ENCODE measurements around the gene SCNM1. TPM values are rescaled to one million over a fixed set of nuclear protein-coding genes. Genes with fewer than 3 reads are reported as not detected.

The SCNM1 gene
- polyA plus RNA-seq, 1 donor (not counting 4 experiments of a cell fraction or from before 2014, with no cell fraction given): 26.2 TPM

DNA sequence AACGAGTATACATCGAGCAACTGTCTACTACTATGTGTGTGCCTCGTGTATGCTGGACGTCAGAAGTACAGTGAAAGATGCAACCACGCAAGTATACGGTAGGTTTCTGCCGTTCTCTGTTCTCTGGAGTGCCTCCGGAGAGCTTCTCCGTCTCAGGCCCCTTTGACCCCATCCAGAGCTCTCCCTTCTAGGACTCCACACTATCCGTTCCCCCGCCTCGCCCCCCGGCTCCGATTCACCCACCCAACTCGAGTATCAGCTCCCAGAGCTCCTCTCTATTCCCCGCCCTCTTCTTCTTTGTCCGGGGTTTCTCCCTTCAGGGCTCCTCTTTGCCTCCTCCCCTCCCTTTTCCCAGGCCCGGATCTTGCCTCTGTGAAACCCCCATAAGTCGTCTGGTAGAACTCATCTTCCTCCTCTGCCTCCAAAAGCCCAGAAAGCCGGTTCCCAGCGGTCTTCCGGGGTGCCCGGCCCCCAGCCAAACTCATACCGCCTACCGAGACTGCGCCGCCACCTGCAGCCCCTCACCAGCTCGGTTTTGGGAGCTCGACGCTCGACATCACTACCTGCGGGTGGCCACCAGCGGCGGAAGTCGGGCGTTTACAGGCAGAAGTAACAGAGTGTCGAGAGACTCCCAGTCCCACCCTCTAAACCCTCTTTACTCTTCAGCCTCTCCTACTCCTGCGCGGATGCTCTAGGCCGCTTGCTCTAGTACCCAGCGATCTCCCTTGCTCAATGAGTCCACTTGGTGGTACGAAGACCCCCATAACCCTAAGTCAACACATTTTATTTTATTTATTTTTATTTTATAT lies 23.9 kb downstream of the SCNM1 start, which contains the start of gene VPS72:
Gene VPS72, minus strand, starts transcription at position 561 of the 809 bp plus-strand sequence. Its CDS starts 76 bp downstream, at position 485.
- H3K9ac ChIP-seq (ENCODE audit: control insufficient read depth, extremely low read depth, insufficient read depth, low read length): peak within 1 kb of the TSS; percentile 95
- peak within 1 kb of the TSS; percentile 91 for H3K27ac ChIP-seq (ENCODE audit: control insufficient read depth, insufficient read depth, low read length)
- FAIRE-seq: no peak
- H4K20me1 ChIP-seq (ENCODE audit: control insufficient read depth, extremely low read depth, insufficient read depth, low read length): no peaks in the 10 kb centered on the region
- peak within 1 kb of the TSS; percentile 86 for H2AFZ ChIP-seq (ENCODE audit: control insufficient read depth, low read length)
- DNase-seq (ENCODE audit: low read depth, low spot score): no peak
- H3K36me3 ChIP-seq (ENCODE audit: control insufficient read depth in 2 of 2, extremely low read depth in 1 of 2, insufficient read depth in 2 of 2, low read length in 2 of 2): peaks cover 5 to 9% of the 10 kb centered on the region in 2 experiments
- H3K79me2 ChIP-seq (ENCODE audit: control insufficient read depth, insufficient read depth, low read length): peaks cover 36% of the 10 kb centered on the region
- dilution Hi-C loops (cut with MboI; ENCODE audit: extremely low pct_ligation_motif_present, low sequenced_read_pairs): no loop called here
- H3K9me3 ChIP-seq (ENCODE audit: control insufficient read depth, low read depth, low read length): no peaks in the 10 kb centered on the region
- peak within 1 kb of the TSS; percentile 60 to 95 (median 80) for H3K4me3 ChIP-seq (ENCODE audit: control insufficient read depth in 2 of 3, extremely low read depth in 1 of 3, insufficient read depth in 2 of 3, low read depth in 1 of 3, low read length in 3 of 3)
- peak within 1 kb of the TSS; percentile 75 for H3K4me2 ChIP-seq (ENCODE audit: control insufficient read depth, extremely low read depth, insufficient read depth, low read depth, low read length)
- no peak for TF ChIP-seq EZH2 (IDR thresholded peaks at IDR 0.05; ENCODE audit: low read length)
- TF ChIP-seq, protein P1, sequence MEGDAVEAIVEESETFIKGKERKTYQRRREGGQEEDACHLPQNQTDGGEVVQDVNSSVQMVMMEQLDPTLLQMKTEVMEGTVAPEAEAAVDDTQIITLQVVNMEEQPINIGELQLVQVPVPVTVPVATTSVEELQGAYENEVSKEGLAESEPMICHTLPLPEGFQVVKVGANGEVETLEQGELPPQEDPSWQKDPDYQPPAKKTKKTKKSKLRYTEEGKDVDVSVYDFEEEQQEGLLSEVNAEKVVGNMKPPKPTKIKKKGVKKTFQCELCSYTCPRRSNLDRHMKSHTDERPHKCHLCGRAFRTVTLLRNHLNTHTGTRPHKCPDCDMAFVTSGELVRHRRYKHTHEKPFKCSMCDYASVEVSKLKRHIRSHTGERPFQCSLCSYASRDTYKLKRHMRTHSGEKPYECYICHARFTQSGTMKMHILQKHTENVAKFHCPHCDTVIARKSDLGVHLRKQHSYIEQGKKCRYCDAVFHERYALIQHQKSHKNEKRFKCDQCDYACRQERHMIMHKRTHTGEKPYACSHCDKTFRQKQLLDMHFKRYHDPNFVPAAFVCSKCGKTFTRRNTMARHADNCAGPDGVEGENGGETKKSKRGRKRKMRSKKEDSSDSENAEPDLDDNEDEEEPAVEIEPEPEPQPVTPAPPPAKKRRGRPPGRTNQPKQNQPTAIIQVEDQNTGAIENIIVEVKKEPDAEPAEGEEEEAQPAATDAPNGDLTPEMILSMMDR (optimal IDR thresholded peaks at IDR 0.05 in 1 of 3, IDR thresholded peaks at IDR 0.05 in 1 of 3, conservative IDR thresholded peaks at IDR 0.05 in 1 of 3; ENCODE audit: extremely low read depth in 1 of 3, insufficient read depth in 2 of 3, low read length in 3 of 3): no peak
- no peaks in the 10 kb centered on the region for H3K9me1 ChIP-seq (ENCODE audit: control insufficient read depth, extremely low read depth, insufficient read depth, low read length)
- no peaks in the 10 kb centered on the region for H3K27me3 ChIP-seq (ENCODE audit: control insufficient read depth, extremely low read depth, insufficient read depth, low read length)
- peaks cover 29% of the 10 kb centered on the region for H3K4me1 ChIP-seq (ENCODE audit: control insufficient read depth, extremely low read depth, insufficient read depth, low read length)

DNA sequence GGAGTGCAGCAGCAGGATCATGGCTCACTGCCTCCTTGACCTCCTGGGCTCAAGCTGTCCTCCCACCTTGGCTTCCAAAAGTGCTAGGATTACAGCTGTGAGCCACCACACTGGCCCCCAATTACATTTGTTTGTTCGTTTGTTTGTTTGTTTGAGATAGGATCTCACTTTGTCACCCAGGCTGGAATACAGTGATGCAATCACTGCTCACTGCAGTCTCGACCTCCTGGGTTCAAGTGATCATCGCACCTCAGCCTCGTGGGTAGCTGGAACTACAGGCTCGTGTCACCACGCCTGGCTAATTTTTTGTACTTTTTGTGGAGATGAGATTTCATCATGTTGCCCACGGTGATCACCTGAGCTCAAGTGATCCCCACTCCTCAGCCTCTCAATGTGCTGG lies 26.1 kb downstream of the SCNM1 start:
- H3K9ac ChIP-seq (ENCODE audit: control insufficient read depth, extremely low read depth, insufficient read depth, low read length): no peak overlapping the region
- DNase-seq (ENCODE audit: low read depth, low spot score) (no peak), FAIRE-seq (no peak)
- no peaks in the 10 kb centered on the region for H4K20me1 ChIP-seq (ENCODE audit: control insufficient read depth, extremely low read depth, insufficient read depth, low read length)
- H3K27ac ChIP-seq (ENCODE audit: control insufficient read depth, insufficient read depth, low read length): no peak overlapping the region
- H2AFZ ChIP-seq (ENCODE audit: control insufficient read depth, low read length): no peak overlapping the region
- H3K4me1 ChIP-seq (ENCODE audit: control insufficient read depth, extremely low read depth, insufficient read depth, low read length): peaks cover 30% of the 10 kb centered on the region
- peaks cover 26% of the 10 kb centered on the region for H3K79me2 ChIP-seq (ENCODE audit: control insufficient read depth, insufficient read depth, low read length)
- no peak overlapping the region for H3K4me2 ChIP-seq (ENCODE audit: control insufficient read depth, extremely low read depth, insufficient read depth, low read depth, low read length)
- TF ChIP-seq, protein P1 (optimal IDR thresholded peaks at IDR 0.05 in 1 of 3, IDR thresholded peaks at IDR 0.05 in 1 of 3, conservative IDR thresholded peaks at IDR 0.05 in 1 of 3; ENCODE audit: extremely low read depth in 1 of 3, insufficient read depth in 2 of 3, low read length in 3 of 3): no peak
- no peak for TF ChIP-seq EZH2 (IDR thresholded peaks at IDR 0.05; ENCODE audit: low read length)
- no peak overlapping the region for H3K4me3 ChIP-seq (ENCODE audit: control insufficient read depth in 2 of 3, extremely low read depth in 1 of 3, insufficient read depth in 2 of 3, low read depth in 1 of 3, low read length in 3 of 3)
- no peaks in the 10 kb centered on the region for H3K9me1 ChIP-seq (ENCODE audit: control insufficient read depth, extremely low read depth, insufficient read depth, low read length)
- H3K9me3 ChIP-seq (ENCODE audit: control insufficient read depth, low read depth, low read length): no peaks in the 10 kb centered on the region
- dilution Hi-C loops (cut with MboI; ENCODE audit: extremely low pct_ligation_motif_present, low sequenced_read_pairs): no loop called here
- H3K27me3 ChIP-seq (ENCODE audit: control insufficient read depth, extremely low read depth, insufficient read depth, low read length): no peaks in the 10 kb centered on the region
- no peaks in the 10 kb centered on the region for H3K36me3 ChIP-seq (ENCODE audit: control insufficient read depth in 2 of 2, extremely low read depth in 1 of 2, insufficient read depth in 2 of 2, low read length in 2 of 2)
